ENCODE data around the gene KLF9. TPM values are rescaled to one million over a fixed set of nuclear protein-coding genes. Genes with fewer than 3 reads are reported as not detected.

Gene KLF9
- 16.0 and 20.7 TPM in 2 replicates for total RNA-seq (2014; rRNA removed; shearing (Covaris generic))

- DNase-seq (ENCODE audit: low read depth), result peak; percentile 98
These were observed at the start of gene KLF9 for GRCh38 chr9:70413799-70414775. Gene KLF9 (minus strand): TSS chr9:70414657. CDS start chr9:70413363, 1,294 bp downstream.

- DNase-seq (ENCODE audit: low read depth), result no peak
These were observed 49.4 kb upstream of the KLF9 start for GRCh38 chr9:70463877-70464276.

GRCh38 chr9:70462300-70462699 lies 47.8 kb upstream of the KLF9 start:
- DNase-seq (ENCODE audit: low read depth), result peak; percentile 32

GRCh38 chr9:70457235-70457634 lies 42.8 kb upstream of the KLF9 start:
- no peak for DNase-seq (ENCODE audit: low read depth)

- no peak for DNase-seq (ENCODE audit: low read depth)
These were observed 41.7 kb upstream of the KLF9 start for GRCh38 chr9:70455993-70456704.

GRCh38 chr9:70452365-70452764 lies 37.9 kb upstream of the KLF9 start:
- no peak for DNase-seq (ENCODE audit: low read depth)

- no peak for DNase-seq (ENCODE audit: low read depth)
These were observed 37.3 kb upstream of the KLF9 start for GRCh38 chr9:70451765-70452164.

- no peak for DNase-seq (ENCODE audit: low read depth)
These were observed 36.3 kb upstream of the KLF9 start for GRCh38 chr9:70450738-70451137.

- no peak for DNase-seq (ENCODE audit: low read depth)
These were observed 35.0 kb upstream of the KLF9 start for GRCh38 chr9:70449461-70449860.

GRCh38 chr9:70448919-70449318 lies 34.5 kb upstream of the KLF9 start:
- DNase-seq (ENCODE audit: low read depth), result no peak

- DNase-seq (ENCODE audit: low read depth), result peak; percentile 13
These were observed 30.4 kb upstream of the KLF9 start for GRCh38 chr9:70444904-70445303.

- no peak for DNase-seq (ENCODE audit: low read depth)
These were observed 27.9 kb upstream of the KLF9 start for GRCh38 chr9:70442328-70442848.

GRCh38 chr9:70441622-70442021 lies 27.2 kb upstream of the KLF9 start:
- DNase-seq (ENCODE audit: low read depth), result no peak

- peak; percentile 26 for DNase-seq (ENCODE audit: low read depth)
These were observed 25.7 kb upstream of the KLF9 start for GRCh38 chr9:70439991-70440706.

- peak; percentile 92 for DNase-seq (ENCODE audit: low read depth)
These were observed 24.0 kb upstream of the KLF9 start for GRCh38 chr9:70438341-70438928.

GRCh38 chr9:70435948-70436347 lies 21.5 kb upstream of the KLF9 start:
- DNase-seq (ENCODE audit: low read depth), result peak; percentile 80

GRCh38 chr9:70429899-70430298 lies 15.4 kb upstream of the KLF9 start:
- no peak for DNase-seq (ENCODE audit: low read depth)

- no peak for DNase-seq (ENCODE audit: low read depth)
These were observed 14.3 kb upstream of the KLF9 start for GRCh38 chr9:70428781-70429180.

- no peak for DNase-seq (ENCODE audit: low read depth)
These were observed 12.9 kb upstream of the KLF9 start for GRCh38 chr9:70427161-70427945.

GRCh38 chr9:70425192-70425591 lies 10.7 kb upstream of the KLF9 start:
- DNase-seq (ENCODE audit: low read depth), result no peak

All from M059J (cell line).